GM19395 (cell line): Measurements from ENCODE around the gene CCHCR1.
A peak's percentile ranks its signal among the peaks of the same experiment; 100 is the strongest.

Experiments used
- ATAC-seq: cut with Tn5 transposase; IDR thresholded peaks from one replicate; pipeline ENCODE4 v1.9.1; 2021; ENCODE audit warnings: mild to moderate bottlenecking, moderate library complexity; ENCODE audit not compliant: unreplicated experiment

The CCHCR1 gene

GRCh38 chr6:31162463-31163165 is 5.0 kb upstream of the CCHCR1 start:
- no peak for ATAC-seq

GRCh38 chr6:31161216-31162126 is 3.9 kb upstream of the CCHCR1 start:
- no peak for ATAC-seq

- no peak for ATAC-seq
Measured at GRCh38 chr6:31158863-31159855, 1.6 kb upstream of the CCHCR1 start.

- peak; percentile 86 for ATAC-seq
Measured at GRCh38 chr6:31158140-31158862, 699 bp upstream of the CCHCR1 start, which contains the start of gene TCF19. Gene TCF19 (plus strand): TSS chr6:31158589. CDS start chr6:31159470, 881 bp downstream.

- ATAC-seq = no peak
Measured at GRCh38 chr6:31156641-31157040, 961 bp downstream of the CCHCR1 start.

- no peak for ATAC-seq
Measured at GRCh38 chr6:31154436-31154835, 3.2 kb downstream of the CCHCR1 start.

- ATAC-seq = no peak
Measured at GRCh38 chr6:31152781-31153180, 4.8 kb downstream of the CCHCR1 start.

- ATAC-seq = no peak
Measured at GRCh38 chr6:31149827-31150447, 7.7 kb downstream of the CCHCR1 start.

- ATAC-seq = no peak
Measured at GRCh38 chr6:31145386-31145785, 12.2 kb downstream of the CCHCR1 start.

- ATAC-seq = no peak
Measured at GRCh38 chr6:31144970-31145340, 12.6 kb downstream of the CCHCR1 start.

GRCh38 chr6:31144296-31144969 is 13.2 kb downstream of the CCHCR1 start:
- no peak for ATAC-seq

- ATAC-seq = no peak
Measured at GRCh38 chr6:31143148-31143547, 14.5 kb downstream of the CCHCR1 start.

GRCh38 chr6:31142361-31142761 is 15.2 kb downstream of the CCHCR1 start:
- ATAC-seq = no peak

GRCh38 chr6:31140643-31141042 is 17.0 kb downstream of the CCHCR1 start:
- ATAC-seq = no peak

GRCh38 chr6:31139599-31139998 is 18.0 kb downstream of the CCHCR1 start:
- ATAC-seq = no peak

GRCh38 chr6:31138982-31139381 is 18.6 kb downstream of the CCHCR1 start, which contains the start of gene PSORS1C2:
Gene PSORS1C2 (minus strand): TSS chr6:31139066. CDS start chr6:31139026, 40 bp downstream.
- no peak for ATAC-seq

GRCh38 chr6:31135710-31136109 is 21.9 kb downstream of the CCHCR1 start:
- ATAC-seq = no peak

- no peak for ATAC-seq
Measured at GRCh38 chr6:31132806-31133205, 24.8 kb downstream of the CCHCR1 start.

- no peak for ATAC-seq
Measured at GRCh38 chr6:31131595-31131994, 26.0 kb downstream of the CCHCR1 start.
